NCI-H2107 treated with DMSO at 0.1 percent for 48 hours (cell line): ENCODE data around the gene PAFAH1B1.

ENCODE experiments used
- DNase-seq: peaks from one replicate; lab custom pipeline; 2025; ENCODE audit not compliant: unreplicated experiment; lab: John Stamatoyannopoulos, UW

Gene PAFAH1B1

DNA sequence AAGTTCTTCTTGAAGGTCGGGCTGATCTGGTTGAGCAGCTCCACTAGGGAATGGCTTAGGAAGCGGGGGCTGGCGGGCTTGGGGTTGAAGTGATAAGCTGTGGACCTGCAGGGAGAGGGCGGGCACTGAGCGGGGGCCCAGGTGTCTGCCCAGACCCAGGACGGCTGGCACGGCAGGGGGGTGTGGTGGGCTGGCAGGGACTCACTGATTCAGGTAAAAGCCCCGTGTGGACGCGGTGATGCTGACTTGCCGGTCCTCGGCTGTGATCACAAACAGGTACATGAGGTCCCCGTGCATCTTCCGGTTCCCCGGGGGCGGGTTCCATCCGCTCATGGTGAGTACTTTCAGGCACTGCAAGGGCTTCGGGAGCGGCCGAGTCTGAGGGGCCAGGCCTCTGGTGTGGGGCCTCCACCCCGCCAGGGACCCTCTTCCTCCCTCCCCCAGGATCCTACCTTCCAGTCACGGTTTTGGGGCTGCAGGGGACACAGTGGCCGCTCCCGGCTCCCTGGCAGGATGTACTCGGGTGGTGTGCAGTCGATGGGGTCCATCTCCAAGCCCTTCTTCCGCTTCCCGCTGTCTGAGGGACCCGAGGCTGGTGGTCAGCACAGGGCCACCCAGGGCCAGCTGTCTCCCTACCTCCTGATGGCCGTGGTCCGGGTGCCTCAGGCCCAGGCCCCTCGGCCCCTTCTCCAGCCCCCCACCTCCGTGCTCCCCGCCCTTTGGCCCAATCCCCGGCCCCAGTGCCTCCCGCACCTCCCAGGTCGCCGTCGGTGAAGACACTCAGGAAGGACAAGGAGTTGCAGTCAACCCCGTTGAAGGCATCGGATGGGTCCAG is 107.9 kb downstream of the PAFAH1B1 start:
- no peak for DNase-seq

DNA sequence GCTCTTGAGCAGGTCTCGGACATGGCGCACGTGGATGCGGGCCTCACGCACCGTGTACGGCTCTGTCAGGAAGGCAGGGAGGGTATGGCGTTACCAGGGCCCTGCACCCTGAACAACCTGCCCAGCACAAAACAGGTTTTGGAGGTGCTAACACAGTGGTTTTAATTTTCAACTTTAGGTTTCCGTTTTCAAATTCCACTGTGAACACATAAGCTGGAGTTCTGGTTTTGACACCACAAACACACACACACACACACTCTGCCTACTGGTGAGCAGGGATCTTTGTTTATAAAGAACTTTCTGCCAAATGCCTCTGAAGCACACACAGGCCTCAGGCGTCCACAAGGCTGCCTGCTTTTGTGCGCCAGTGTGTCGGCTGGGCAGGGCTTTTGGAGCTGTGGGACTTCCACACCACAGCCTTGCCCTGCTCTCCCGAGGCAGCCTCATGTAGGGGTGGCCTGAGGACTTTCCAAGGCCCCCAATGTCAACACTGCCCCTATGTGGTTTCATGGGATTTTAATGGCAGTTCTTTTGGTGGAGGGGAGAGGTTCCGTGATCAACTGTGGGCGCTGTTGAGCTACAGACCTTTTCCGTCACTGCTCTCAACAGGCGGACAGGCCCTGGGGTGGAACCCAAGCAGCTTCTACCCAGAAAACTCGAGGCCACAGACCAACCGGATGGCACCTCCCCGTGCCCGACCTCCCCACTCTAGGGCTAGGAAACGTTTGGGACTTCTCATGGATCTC is 108.7 kb downstream of the PAFAH1B1 start:
- no peak for DNase-seq

DNA sequence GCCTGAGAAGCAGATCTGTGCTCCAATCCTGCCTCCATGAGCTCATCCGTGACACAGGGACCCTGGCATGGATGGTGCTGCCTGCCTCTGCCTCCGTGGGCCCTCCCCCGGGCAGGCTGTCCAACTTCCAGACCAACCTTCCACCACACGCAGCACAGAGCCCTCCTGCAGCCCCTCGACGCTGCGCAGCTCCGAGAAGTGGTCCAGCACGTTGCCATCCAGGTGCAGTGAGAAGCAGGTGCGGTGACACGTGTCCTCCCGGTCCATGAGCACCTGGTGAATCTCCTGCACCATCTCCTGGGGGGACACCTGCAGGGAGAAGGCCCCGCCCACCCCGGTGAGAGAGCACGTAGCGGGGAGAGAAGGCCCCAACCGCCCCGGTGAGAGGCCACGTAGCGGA is 109.7 kb downstream of the PAFAH1B1 start:
- DNase-seq, result no peak

DNA sequence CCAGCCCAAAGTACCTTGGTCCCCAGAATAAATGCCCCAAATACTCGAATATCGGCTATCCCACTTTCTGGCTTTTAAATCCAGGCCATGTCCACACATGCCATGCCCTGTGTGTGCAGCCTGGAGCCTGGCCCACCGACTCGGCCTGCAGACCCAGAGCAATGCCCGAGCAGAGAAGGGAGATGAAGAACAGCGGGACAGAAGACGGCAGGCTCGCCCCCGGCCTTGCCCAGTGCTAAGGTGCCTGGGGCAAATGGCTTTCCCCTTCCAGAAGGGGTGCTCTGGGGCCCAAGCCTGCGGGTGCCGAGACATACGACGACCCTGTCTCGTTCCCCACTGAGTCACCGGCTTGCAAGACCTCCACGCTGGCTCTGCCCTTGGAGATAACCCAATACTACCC is 110.2 kb downstream of the PAFAH1B1 start:
- DNase-seq, result no peak

DNA sequence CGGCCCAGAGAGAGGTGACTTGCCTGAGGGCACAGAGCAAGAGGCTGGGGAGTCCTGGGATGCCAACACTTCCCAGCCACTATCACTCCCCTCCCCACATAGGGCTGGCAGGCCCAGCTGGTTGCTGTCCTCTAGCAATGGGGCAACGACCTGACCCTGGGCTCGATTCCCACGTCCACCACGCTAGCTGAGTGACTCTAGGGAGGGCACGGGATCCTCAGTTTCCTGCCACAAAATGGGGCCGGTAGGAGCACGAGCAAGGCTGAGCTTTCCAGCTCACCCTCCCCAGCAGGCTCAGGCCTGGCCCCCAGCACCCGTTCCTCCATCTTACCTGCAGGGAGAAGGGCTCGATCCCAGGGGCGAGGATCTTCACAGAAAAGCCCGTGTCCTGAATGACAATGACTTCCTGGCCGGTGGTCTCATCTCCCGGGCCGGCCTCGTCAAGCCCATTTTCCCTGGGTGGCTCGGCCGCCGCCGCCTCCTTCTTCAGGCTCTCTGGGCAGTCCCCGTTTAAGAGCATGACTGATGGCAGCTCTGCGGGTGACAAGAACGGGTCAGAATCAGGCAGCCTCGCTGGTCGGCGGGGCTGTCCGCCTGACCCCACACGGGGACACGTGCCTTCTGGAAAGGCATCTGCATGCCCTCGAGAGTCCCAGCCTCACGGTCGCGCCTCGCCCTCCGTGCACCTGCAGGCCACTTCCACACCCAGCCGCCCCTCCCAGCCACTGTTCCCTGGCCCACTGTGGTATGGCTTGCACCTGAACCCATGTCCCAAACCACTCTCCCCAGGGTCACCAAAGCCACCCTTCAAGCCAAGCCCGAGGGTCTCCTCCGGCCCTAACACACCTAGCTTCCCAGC is 110.8 kb downstream of the PAFAH1B1 start:
- no peak for DNase-seq

DNA sequence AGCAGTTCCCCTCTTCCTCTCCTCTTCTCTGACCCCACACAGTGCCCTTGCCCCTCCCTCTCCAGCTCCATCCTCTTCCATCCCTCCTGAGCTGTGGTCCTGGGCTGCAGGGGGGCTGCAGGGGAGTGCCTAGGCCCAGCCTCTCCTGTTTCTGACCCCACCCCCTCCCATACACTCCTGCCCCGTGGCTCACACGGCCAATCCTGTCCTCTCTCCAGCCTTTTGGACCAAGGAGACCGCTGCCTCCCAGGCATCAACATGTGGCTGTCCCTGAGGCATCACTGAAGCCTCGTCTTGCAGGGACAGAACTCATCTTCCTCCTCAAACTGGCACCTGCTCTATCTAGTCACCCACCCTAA is 111.4 kb downstream of the PAFAH1B1 start:
- DNase-seq, result no peak

DNA sequence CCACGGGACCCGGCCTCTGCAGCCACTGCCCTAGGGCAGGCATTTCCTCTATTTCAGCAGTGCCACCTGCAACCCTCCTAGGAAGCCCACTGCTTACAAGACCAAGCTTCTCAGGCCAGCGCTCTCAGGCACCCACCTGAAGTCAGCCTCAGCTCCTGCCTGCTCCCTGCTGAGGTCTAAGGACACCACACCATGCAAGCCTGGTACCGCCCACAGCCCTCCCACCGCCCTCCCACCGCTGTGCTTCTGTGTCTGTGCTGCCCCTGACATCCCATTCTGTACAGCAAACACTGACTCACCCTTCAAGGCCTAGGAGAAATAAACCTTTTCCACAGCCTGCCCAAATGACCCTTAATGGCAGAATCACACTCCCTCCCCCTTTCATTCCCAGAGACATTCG is 111.8 kb downstream of the PAFAH1B1 start:
- DNase-seq, result no peak

DNA sequence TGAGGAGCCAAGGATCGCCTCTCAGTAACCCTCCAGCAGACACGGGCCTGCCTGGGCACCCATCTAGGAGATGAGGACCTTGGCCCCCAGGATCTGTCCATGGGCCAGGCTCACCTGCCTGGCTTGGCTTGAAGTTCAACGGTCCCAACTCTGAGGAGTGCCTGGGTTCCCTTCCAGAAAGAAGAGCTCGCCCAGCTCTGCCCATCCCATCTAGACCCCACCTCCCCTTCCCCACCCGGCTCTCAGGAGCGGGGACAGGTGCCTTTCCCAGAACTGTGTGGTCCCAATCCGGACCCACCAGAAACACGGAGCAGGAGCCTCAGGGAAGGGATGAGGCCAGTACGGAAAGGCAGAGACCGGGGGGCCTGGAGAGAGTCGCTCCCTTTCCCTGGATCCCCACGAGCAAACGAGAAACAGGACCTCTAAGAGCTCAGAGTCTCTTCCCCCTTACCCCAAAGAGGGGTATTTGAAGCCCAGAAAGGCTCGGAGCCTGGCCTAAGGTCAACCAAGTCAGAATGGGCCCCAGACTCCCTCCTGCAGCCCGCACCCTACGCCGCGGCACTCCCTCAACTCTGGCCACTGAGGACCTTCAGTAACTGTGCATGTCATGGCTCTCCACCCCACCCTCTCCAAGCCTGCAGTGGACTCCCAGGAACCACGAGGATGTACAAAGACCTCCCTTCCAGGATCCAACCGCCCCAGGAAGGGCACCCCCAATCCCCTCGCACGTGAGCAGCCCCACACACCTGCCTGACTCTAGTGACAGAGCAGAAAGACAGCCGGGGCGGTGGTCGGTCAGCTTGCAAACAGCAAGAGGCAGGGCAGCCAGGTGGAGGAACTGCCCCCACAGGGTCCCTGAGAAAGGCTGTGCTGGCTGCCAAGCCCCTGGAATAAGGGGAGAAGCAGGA is 112.7 kb downstream of the PAFAH1B1 start:
- no peak for DNase-seq

DNA sequence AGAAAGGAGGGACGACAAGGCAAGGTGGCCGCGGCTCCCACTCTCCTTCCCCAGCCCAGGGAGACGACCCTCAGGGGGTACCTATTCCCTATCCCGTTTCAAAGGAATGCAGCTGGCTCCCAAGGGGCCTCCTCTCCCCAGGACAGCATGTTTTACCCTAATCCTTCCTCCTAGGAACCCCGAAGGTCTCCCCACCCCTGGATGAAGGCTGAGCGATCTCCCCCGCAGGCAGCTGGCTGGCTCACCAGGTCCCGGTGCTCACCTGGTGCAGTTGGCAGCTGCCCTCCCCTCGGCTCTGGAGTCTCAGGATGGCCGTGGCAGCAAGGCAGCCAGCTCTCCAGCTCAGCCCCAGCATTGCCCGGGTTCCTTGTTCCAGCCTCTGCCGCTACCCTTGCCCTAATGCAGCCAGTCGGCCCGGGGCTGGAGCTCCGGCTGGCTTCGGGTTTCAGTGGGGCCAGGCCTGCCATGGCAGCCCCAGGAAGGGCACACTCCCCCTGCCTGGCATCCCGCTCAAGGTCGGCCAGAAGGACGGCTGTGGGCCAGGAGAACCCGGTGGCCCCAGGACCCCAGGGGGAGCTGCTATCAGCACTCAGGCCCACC is 113.6 kb downstream of the PAFAH1B1 start:
- no peak for DNase-seq

DNA sequence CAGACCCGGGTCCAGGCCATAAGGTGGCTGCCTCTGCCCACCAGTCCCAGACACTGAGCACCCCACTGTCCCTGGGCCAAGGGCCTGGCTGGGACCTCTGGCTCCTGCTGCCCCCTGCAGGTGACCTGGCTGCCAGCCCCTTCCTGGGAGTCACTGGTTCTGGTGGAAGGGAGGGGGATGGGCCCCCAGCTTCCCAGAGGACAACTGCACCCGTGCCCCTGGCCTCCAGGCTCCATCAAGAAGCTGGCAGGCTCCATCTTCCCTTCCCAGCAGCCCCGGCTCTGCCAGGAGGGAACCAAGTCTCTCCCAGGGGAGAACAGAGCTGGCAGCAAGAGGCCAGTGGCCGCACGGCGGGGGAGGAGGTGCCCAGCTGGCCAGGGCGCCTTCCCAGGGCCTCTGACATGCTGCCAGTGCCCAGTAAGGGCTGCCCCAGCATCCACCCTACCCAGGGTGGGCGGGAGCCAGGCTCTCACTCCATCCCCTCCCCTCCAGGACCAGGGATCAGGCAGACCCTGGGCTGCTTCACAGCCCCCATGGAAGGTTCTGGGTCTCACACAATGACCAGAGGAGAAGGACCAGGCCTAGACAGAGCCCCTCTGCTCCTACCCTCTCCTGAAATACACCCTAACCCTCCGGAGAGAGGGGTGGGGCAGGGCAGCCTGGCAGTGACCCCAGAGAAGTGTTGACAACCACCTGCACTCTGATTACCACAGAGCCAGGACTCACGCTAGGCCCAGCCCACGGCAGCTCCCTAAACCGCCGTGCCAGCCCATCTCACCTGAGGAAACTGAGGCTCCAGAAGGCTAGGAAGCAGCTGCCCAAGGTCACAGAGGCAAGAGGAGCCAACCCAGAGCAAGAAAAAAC is 114.5 kb downstream of the PAFAH1B1 start:
- no peak for DNase-seq

DNA sequence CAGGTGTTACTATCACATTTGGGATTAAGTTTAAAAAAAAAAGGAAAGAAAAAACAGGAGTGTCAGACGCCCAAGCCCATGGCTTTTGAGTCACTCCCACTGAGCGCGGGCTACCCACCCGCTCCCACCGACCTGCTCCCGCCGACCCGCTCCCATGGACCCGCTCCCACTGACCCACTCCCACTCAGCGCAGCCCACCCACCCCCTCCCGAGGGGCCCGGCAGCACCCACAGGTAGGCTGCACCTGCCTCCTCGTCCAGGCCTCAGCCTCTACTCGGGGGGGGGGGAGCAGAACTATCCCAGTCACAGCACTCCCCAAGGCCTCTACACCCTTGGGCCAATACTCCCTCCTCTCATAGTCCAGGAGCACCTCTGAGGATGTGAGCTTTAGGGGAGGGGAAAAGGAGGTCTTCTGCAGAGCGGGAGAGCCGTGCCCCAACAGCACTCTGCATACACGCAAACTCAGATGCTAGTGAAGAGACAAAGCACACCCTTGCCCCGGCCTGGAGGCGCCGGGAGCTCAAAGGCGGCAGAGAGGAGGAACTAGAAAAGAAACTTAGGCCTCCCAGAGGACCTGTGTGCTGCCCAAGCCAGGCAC is 115.2 kb downstream of the PAFAH1B1 start:
- no peak for DNase-seq

DNA sequence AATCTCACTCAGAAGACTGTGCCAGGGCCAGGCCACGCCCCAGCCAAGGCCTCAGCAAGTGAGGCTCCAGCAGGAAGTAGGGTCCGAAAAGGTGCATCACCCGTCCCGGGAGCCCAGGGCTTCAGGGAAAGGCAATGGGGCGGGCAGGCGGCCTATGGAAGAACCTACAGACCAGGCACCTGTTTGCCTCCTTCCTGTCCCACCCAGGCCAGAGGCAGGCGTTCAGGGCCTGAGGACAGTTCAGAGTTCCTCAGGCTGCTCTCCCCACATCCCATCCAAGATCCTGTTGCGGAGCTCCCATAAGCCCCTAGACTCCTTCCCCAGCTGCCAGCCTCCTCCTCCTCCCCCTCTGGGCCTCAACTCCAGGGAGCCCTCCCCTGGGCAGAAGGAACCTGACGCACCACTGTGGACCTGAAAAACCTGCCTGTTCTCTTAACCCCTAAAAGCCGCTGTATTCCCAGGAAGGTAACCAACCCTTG is 115.8 kb downstream of the PAFAH1B1 start:
- DNase-seq, result no peak

DNA sequence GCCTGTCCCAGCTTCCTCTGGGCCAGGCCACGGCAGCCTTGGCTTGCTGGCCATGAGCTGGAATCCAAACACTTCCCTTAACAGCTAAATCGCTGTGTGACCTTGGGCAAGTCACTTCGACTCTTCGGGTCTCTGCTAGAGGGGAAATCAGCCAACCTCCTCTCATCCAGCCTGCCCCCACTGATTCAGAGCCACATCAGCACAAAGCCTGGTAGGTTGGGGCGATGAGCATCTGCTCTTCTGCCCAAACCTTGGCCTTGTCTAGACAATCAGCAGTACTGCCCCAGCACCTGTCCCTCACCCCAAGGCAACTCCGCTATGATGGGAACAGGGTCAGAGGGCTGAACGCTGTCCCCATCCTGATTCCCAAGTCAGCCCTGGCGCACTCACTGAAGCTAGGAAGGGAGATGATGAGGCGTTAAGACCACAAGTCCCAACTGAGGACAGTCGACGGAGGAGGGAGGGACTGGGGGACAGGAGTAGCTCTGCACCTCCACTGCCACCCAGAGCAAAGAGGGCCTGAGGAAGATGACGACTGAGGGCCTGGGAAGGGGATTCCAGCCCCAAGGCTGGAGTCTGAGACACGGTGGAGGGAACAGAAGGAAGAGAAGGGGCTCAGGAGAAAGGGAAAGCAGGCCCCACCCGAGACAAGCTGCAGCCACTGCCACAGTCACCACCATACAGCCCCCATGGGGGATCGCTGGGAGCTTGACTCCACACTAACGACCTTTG is 116.8 kb downstream of the PAFAH1B1 start:
- DNase-seq, result no peak

DNA sequence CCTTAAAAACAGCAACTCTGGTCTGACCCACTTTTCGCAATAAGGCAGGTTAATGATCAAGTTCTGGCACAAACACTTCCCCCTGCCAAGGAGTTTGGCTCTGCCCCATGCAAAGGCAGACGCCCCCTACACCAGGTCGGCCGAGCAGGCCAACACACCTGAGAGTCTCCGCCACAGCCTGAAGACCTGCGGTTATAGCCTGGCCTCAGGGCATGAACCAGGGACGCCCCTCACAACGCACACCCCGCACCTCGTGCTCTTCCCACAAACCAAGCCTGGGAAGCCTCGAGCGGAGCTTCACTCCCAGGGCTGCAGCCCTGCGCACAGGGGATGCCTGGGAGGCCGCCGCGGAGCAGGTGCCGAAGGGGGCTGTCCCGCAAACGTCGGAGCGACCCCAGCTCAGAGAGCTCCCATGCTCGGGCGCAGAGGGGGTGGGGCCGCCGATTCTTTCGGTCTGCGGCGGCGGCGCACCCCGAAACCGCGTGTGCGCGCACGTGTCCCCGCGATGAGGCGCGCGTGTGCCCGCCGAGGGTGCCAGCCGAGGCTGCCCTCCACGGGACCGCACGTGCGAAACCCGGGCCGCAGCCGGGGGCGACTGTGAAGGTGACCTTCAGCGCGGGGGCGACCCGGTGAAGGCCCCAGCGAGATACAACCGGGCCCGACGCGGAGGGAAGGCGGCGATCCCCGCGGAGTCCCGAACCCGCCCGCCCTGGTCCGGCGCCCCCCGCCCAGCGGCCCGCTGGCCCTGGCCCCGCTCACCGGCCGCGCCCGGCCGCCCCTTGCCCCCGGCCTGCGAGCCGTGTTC is 117.6 kb downstream of the PAFAH1B1 start:
- DNase-seq, result no peak

DNA sequence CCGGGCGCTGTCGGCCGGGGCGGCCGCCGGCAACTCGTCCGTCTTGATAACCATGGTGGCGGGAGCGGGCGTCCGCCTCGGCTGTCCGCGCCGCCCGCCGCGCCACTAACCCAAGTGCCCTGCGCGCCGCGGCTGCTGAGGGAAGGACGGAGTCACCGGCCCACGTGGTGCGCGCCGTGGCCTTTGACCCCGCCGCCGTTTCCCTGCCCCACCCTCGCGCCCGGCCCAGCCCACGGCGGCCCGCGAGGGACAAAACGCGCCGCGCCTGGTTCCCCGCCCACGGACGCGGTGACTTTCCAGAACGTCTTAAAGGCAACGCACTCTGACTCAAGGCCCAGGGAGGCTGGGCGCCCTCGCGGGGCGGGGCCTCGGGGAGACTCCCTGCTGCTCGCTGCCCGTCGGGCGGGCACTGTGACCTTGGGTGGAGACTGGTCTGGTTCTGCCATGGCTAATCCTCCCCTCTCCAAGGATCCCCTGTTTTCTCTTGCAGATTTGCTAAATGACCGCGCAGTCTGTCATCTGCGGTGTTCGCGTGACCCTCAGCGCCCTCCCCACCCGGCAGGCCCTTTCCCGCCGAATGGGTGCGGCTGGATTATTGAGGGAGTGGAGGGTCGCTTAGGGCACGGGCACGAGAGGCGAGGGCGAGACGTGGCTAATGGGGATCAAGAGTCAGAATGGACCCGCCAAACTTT is 118.3 kb downstream of the PAFAH1B1 start, which contains the start of gene CLUH:
TSS of gene CLUH (minus strand) at position 157 of the 692 bp plus-strand sequence. CDS start at position 54, 103 bp downstream.
- peak; percentile 25 for DNase-seq

DNA sequence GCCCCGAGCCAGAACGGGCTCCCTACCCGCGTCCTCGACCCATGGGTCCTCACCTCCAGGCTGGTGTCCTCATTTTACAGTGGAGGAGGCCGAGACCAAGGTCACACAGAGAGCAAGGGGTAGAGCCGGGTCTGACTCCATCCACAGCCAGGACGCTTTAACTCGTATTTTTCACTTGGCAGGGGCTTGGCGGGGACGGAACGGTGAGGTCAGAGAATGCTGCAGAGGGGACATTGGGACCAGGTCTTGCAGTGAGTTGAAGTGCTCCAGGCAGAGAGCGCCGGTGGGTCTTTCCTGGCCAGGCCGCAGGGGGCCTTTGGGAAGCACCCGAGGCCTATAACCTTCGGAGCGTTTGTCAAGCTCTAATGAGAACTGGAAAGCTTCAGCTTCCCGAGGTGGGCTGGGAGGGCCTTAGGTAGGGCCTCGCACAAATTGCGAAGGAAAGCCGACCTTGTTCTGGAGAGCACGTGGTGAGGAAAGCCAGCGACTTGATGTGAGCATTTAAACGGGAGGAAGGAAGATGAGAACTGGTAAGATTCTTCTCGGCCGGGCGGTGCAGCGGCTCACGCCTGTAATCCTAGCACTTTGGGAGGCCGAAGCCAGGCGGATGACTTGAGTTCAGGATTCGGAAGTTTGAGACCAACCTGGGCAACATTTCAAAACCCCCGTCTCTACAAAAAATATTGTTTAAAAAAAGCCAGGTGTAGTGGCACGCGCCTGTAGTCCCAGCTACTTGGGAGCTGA is 119.0 kb downstream of the PAFAH1B1 start:
- DNase-seq, result no peak
